ENCODE data around the gene PCDHA2.

- TF ChIP-seq CTCF (IDR thresholded peaks at IDR 0.05) (no peak), POLR2AphosphoS5 (IDR thresholded peaks at IDR 0.05) (no peak), EP300 (IDR thresholded peaks at IDR 0.05) (no peak)
Measured at GRCh38 chr5:140827704-140828361, 33.2 kb downstream of the PCDHA2 start, which contains the start of gene PCDHA6.

Data from suprapubic skin (tissue), 4 donors.